CD4-positive, alpha-beta T cell (primary cell): Measurements from ENCODE around the gene DNMT3A. TPM values are rescaled to one million over a fixed set of nuclear protein-coding genes. Genes with fewer than 3 reads are reported as not detected.

ENCODE experiments used
- ATAC-seq: fragments of 200-7000 bp; cut with Tn5 transposase; one replicate; pipeline ENCODE4 v1.10.0; 2022; ENCODE audit warnings: mild to moderate bottlenecking; ENCODE audit not compliant: poor library complexity
- CTCF ChIA-PET: fragments of 350-600 bp; sonication (Branson Sonifier 250); formaldehyde crosslinking; loops from one replicate; lab custom pipeline; 2021; ENCODE audit warnings: antibody characterized with exemption, inconsistent platforms; lab: Charles Lee
- POLR2A ChIA-PET: fragments of 350-600 bp; sonication (Branson Sonifier 250); formaldehyde crosslinking; loops from one replicate; lab custom pipeline; 2021; ENCODE audit warnings: antibody characterized with exemption, inconsistent platforms; lab: Charles Lee
- DNase-seq, 14 experiments: peaks; one replicate each; pipeline ENCODE4 v3.0.0-alpha.2; 2013 to 2020; ENCODE audit warnings: mixed read lengths in 2 of 14
- H3K27ac ChIP-seq, 2 donors: one replicate each; pipeline versions ENCODE4 v1.5.1 to v1.7.0; 2013; ENCODE audit warnings: low read length in 2 of 2, low read depth in 1 of 2, mild to moderate bottlenecking in 1 of 2
- H3K27me3 ChIP-seq, 2 experiments: 1 replicate in 1 of 2; 2 replicates in 1 of 2; pipeline versions ENCODE4 v1.6.1 to v1.7.0; 2013; ENCODE audit warnings: low read length in 2 of 2, control low read depth in 1 of 2, mild to moderate bottlenecking in 1 of 2, moderate library complexity in 1 of 2; ENCODE audit not compliant: insufficient read depth in 2 of 2, control insufficient read depth in 1 of 2
- H3K36me3 ChIP-seq: one replicate; pipeline ENCODE4 v1.6.1; 2013; ENCODE audit warnings: low read length, control low read depth; ENCODE audit not compliant: insufficient read depth
- H3K4me1 ChIP-seq: one replicate; pipeline ENCODE4 v1.6.1; 2013; ENCODE audit warnings: low read length, control low read depth; ENCODE audit not compliant: insufficient read depth
- H3K4me3 ChIP-seq: one replicate; pipeline ENCODE4 v1.5.1; 2013; ENCODE audit warnings: mild to moderate bottlenecking, low read length, moderate library complexity
- H3K9me3 ChIP-seq, 2 experiments: 1 replicate in 1 of 2; 2 replicates in 1 of 2; pipeline versions ENCODE4 v1.6.1 to v1.7.0; 2013; ENCODE audit warnings: low read length in 2 of 2, mild to moderate bottlenecking in 2 of 2, control low read depth in 1 of 2, moderate library complexity in 1 of 2; ENCODE audit not compliant: control insufficient read depth in 1 of 2, insufficient read depth in 1 of 2
- H3K27ac Mint-ChIP-seq: one replicate; pipeline ENCODE4 v1.8.0; 2020; ENCODE audit warnings: mixed read lengths
- H3K27me3 Mint-ChIP-seq: one replicate; pipeline ENCODE4 v1.8.0; 2021; ENCODE audit warnings: mixed read lengths
- H3K36me3 Mint-ChIP-seq: one replicate; pipeline ENCODE4 v1.8.0; 2021; ENCODE audit warnings: low read depth, mixed read lengths
- H3K4me1 Mint-ChIP-seq: one replicate; pipeline ENCODE4 v1.8.0; 2021; ENCODE audit warnings: low read depth, mixed read lengths
- H3K4me3 Mint-ChIP-seq: one replicate; pipeline ENCODE4 v1.8.0; 2020; ENCODE audit warnings: mild to moderate bottlenecking, mixed read lengths
- H3K9me3 Mint-ChIP-seq: one replicate; pipeline ENCODE4 v1.8.0; 2020; ENCODE audit warnings: mixed read lengths
- intact Hi-C, 2 experiments: fragments of 100-400 bp; cut with DNase I in 1 of 2; cut with micrococcal nuclease in 1 of 2; formaldehyde crosslinking; loops; one replicate each; pipeline versions ENCODE4 v1.15.1 to v1.9.0; 2023 to 2025; cut with DNase I, micrococcal nuclease
- total RNA-seq, 174 experiments: library from RNA in 2 of 174; stranded (reverse) in 2 of 174; gene quantifications; one replicate each; pipeline ENCODE4 v1.2.3 and lab custom pipeline; 2021 to 2026
- TF ChIP-seq, protein P1 (sequence below): fragments of 200-600 bp; IDR thresholded peaks from one replicate; pipeline ENCODE4 v1.8.0; 2022; ENCODE audit warnings: antibody characterized with exemption, mild to moderate bottlenecking

The DNMT3A gene
- total RNA-seq, 2 experiments from 2014 or later: 57.1 to 62.1 TPM

DNA sequence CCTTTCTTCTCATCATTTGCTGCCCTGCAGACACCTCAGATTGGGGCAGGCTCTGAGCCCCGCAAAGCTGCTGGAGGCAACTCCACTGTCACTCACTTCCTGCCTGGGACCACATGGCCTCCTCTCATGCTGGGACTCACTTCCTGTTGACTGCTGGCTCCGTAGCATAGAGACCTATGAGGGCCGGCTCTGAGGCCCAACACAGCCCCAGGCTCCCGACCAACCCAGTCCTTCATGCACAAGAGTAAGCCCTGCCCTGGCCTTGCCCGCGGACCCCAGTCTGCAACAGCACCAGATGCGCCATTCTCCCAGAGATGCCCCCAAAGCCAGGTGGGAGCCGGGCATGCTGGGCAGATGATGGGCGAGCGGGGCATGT lies 55.7 kb downstream of the DNMT3A start:
- Mint-ChIP-seq H3K4me3 (peak overlapping the region; percentile 80), H3K27ac (peak overlapping the region; percentile 99), H3K9me3 (no peaks in the 10 kb centered on the region), H3K36me3 (peaks cover 31% of the 10 kb centered on the region), H3K27me3 (no peaks in the 10 kb centered on the region), H3K4me1 (peaks cover 57% of the 10 kb centered on the region)
- peak; percentile 43 to 87 (median 72) for DNase-seq
- CTCF ChIA-PET: interaction anchor here (0.9 to 2.4 kb wide), 4 partner anchors 8 to 91 kb away, joined by 3 to 7 read pairs (median 4); no protein-coding TSS in a partner anchor
- Histone ChIP-seq H3K9me3 (no peaks in the 10 kb centered on the region), H3K36me3 (peaks cover 26% of the 10 kb centered on the region), H3K27me3 (no peaks in the 10 kb centered on the region), H3K4me1 (peaks cover 69% of the 10 kb centered on the region), H3K4me3 (no peak overlapping the region), H3K27ac (peak overlapping the region; percentile 80 to 87)
- TF ChIP-seq, protein P1, sequence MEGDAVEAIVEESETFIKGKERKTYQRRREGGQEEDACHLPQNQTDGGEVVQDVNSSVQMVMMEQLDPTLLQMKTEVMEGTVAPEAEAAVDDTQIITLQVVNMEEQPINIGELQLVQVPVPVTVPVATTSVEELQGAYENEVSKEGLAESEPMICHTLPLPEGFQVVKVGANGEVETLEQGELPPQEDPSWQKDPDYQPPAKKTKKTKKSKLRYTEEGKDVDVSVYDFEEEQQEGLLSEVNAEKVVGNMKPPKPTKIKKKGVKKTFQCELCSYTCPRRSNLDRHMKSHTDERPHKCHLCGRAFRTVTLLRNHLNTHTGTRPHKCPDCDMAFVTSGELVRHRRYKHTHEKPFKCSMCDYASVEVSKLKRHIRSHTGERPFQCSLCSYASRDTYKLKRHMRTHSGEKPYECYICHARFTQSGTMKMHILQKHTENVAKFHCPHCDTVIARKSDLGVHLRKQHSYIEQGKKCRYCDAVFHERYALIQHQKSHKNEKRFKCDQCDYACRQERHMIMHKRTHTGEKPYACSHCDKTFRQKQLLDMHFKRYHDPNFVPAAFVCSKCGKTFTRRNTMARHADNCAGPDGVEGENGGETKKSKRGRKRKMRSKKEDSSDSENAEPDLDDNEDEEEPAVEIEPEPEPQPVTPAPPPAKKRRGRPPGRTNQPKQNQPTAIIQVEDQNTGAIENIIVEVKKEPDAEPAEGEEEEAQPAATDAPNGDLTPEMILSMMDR: no peak
- ATAC-seq: peak; percentile 99
- intact Hi-C loops: loop anchor here in 1 of 2 experiments (5.0 kb wide), 1 partner anchor 34 kb away; no protein-coding TSS in a partner anchor
- POLR2A ChIA-PET: interaction anchor here (1.0 to 4.3 kb wide), 13 partner anchors 9 to 76 kb away, joined by 3 to 83 read pairs (median 8); no protein-coding TSS in a partner anchor

DNA sequence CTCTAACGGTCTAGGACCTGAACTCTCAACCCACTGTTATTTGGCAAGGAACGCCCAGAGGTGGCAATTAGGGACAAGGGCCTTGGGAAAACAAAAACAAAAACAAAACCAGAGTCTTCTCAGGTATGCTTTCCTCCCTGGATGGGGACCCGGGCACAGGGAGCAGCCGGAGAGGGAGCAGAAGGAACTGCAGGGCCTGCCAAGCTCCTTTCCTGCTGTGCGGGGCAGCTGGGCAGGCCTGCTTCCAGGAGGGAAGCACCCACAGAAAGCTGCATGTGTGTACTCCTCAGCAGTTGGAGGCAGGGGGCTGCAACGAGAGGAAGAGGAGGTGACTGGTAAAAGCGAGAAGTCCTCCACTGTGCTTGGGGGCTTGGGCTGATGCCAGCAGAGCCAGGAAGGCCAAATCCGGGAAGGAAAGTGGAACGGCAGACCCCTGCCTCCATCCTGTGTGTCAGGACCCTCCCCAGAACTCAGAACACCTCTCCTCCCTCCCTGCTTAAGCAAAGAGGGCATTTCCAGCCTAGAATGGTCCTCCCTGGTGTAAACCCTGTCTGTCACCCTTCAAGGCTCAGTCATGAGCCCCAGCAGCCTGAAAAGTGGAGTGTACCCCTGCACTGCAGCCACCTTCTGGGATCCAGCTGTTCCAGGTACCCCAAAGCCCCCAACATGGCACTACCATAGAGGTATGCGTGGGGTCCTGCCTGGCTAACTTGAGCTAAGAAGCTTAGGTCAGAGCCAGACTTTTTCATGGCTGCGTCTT lies 56.3 kb downstream of the DNMT3A start:
- DNase-seq: no peak
- Histone ChIP-seq H3K4me3 (no peak overlapping the region), H3K4me1 (peaks cover 71% of the 10 kb centered on the region), H3K9me3 (no peaks in the 10 kb centered on the region), H3K36me3 (peaks cover 27% of the 10 kb centered on the region), H3K27ac (peak overlapping the region; percentile 80 to 87), H3K27me3 (no peaks in the 10 kb centered on the region)
- POLR2A ChIA-PET: interaction anchor here (1.0 to 4.3 kb wide), 13 partner anchors 9 to 77 kb away, joined by 3 to 83 read pairs (median 8); no protein-coding TSS in a partner anchor
- intact Hi-C loops: loop anchor here in 1 of 2 experiments (5.0 kb wide), 1 partner anchor 33 kb away; no protein-coding TSS in a partner anchor
- H3K9me3 Mint-ChIP-seq: no peaks in the 10 kb centered on the region
- H3K27ac Mint-ChIP-seq: peak overlapping the region; percentile 99
- H3K36me3 Mint-ChIP-seq: peaks cover 36% of the 10 kb centered on the region
- ATAC-seq: peak; percentile 31
- CTCF ChIA-PET: interaction anchor here (0.9 to 2.4 kb wide), 4 partner anchors 9 to 91 kb away, joined by 3 to 7 read pairs (median 4); no protein-coding TSS in a partner anchor
- TF ChIP-seq, protein P1: no peak
- peak overlapping the region; percentile 80 for H3K4me3 Mint-ChIP-seq
- H3K4me1 Mint-ChIP-seq: peaks cover 62% of the 10 kb centered on the region
- no peaks in the 10 kb centered on the region for H3K27me3 Mint-ChIP-seq

DNA sequence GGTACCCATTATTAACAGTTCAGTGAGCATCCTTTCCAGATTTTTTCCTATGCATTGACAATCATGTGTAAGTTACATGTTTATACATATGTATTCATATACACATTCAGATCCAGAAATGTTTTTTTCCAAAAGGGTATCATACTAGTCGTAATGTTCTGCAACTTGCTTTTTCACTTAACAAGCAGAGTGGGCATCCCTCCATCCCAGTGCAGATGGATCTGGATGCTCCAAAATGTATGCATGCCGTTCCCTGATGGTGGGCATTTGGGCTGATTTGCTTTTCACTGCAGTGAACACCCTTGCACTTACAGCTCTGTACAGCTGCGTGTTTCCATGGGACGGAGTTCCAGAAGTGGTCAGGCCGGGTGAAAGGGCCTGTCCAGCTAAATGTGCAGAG lies 57.0 kb downstream of the DNMT3A start:
- Mint-ChIP-seq H3K27me3 (no peaks in the 10 kb centered on the region), H3K9me3 (no peaks in the 10 kb centered on the region), H3K27ac (peak overlapping the region; percentile 99), H3K36me3 (peaks cover 42% of the 10 kb centered on the region), H3K4me1 (peaks cover 68% of the 10 kb centered on the region), H3K4me3 (peak overlapping the region; percentile 26)
- TF ChIP-seq, protein P1: no peak
- intact Hi-C loops: loop anchor here in 1 of 2 experiments (5.0 kb wide), 1 partner anchor 32 kb away; no protein-coding TSS in a partner anchor
- Histone ChIP-seq H3K9me3 (no peaks in the 10 kb centered on the region), H3K27me3 (no peaks in the 10 kb centered on the region), H3K4me3 (no peak overlapping the region), H3K4me1 (peaks cover 70% of the 10 kb centered on the region), H3K36me3 (peaks cover 27% of the 10 kb centered on the region), H3K27ac (peak overlapping the region; percentile 80 to 87)
- DNase-seq (no peak), ATAC-seq (no peak)
- ChIA-PET CTCF (interaction anchor here (1.6 kb wide), 1 partner anchor 9 kb away, joined by 3 read pairs; no protein-coding TSS in a partner anchor), POLR2A (interaction anchor here (1.5 to 4.3 kb wide), 7 partner anchors 8 to 69 kb away, joined by 3 to 83 read pairs (median 14); no protein-coding TSS in a partner anchor)
